Lower lobe of right lung (tissue), 2 donors: Measurements from ENCODE around the gene AKR1D1. TPM values are rescaled to one million over a fixed set of nuclear protein-coding genes. Genes with fewer than 3 reads are reported as not detected.

Experiments
- ATAC-seq, 2 donors: fragments of 200-7000 bp; cut with Tn5 transposase; one replicate each; pipeline ENCODE4 v1.9.1; 2020 to 2022; ENCODE audit warnings: mild to moderate bottlenecking in 2 of 2, moderate library complexity in 2 of 2
- DNase-seq: peaks from one replicate; pipeline ENCODE4 v3.0.0-alpha.2; 2020
- H3K27ac ChIP-seq: fragments of 200-600 bp; one replicate; pipeline ENCODE4 v1.8.0; 2022
- H3K27me3 ChIP-seq: fragments of 200-600 bp; one replicate; pipeline ENCODE4 v1.8.0; 2022; ENCODE audit warnings: low read depth
- H3K36me3 ChIP-seq: fragments of 200-600 bp; one replicate; pipeline ENCODE4 v1.8.0; 2022; ENCODE audit warnings: mild to moderate bottlenecking
- H3K4me1 ChIP-seq: fragments of 200-600 bp; one replicate; pipeline ENCODE4 v1.8.0; 2022
- H3K4me3 ChIP-seq: fragments of 200-600 bp; one replicate; pipeline ENCODE4 v1.8.0; 2022; ENCODE audit warnings: mild to moderate bottlenecking
- H3K9me3 ChIP-seq: fragments of 200-600 bp; one replicate; pipeline ENCODE4 v1.8.0; 2022
- CTCF ChIP-seq: fragments of 200-600 bp; IDR thresholded peaks from one replicate; pipeline ENCODE4 v1.8.0; 2022; ENCODE audit warnings: antibody characterized with exemption, mild to moderate bottlenecking
- intact Hi-C: fragments of 100-400 bp; cut with DNase I; formaldehyde crosslinking; loops from one replicate; pipeline ENCODE4 v1.11.0; 2022
- total RNA-seq: library from RNA; stranded (reverse); fragmentation: NEBNext Ultra II Directional; extraction: Animal tissue kit (Norgen Biotek cat#: 25700); gene quantifications from one replicate; pipeline ENCODE4 v1.2.1, GENCODE V29; 2021
- donor health status: DM: no; HTN: yes; CAD: no; lungs with severe emphysema.

Gene AKR1D1
- total RNA-seq, 1 donor from 2014 or later, result not detected

DNA sequence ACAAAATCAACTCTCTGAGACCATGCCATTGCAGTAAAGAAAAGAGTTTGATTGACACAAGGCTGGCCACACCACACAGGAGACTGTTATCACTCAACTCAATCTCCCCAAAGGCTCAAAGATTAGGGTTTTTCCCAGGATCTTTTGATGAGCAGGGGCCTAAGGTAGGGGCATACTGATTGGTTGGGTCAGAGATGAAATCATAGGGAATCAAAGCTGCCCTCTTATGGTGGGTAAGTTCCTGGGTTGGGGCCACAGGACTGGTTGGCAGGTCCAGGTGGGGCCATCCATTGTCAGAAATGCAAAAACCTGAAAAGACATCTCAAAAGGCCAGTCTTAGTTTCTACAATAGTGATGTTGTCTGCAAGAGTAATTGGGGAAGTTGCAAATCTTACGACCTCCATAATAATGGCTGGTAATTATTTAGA, 91.6 kb downstream of the AKR1D1 start:
- no peak for ATAC-seq

More for the DNA sequence above, 91.6 kb downstream of the AKR1D1 start:
- peaks cover 13% of the 10 kb centered on the region for H3K9me3 ChIP-seq
- no peak overlapping the region for H3K27ac ChIP-seq
- no peak overlapping the region for H3K4me3 ChIP-seq
- no peaks in the 10 kb centered on the region for H3K4me1 ChIP-seq
- no peak for DNase-seq
- intact Hi-C loops, result no loop called here
- H3K36me3 ChIP-seq, result no peaks in the 10 kb centered on the region
- H3K27me3 ChIP-seq, result no peaks in the 10 kb centered on the region
- TF ChIP-seq CTCF, result no peak

Other genes with a start within 250 kb of the AKR1D1 start
- 0.09 TPM for gene DGKI, start 229.5 kb upstream of the AKR1D1 start, total RNA-seq
- 48.9 TPM for gene CREB3L2, start 74.4 kb upstream of the AKR1D1 start, total RNA-seq